Cardiac fibroblast (primary cell): ENCODE results near the gene TBL1X.
"Not testable (repeated sequence)": the region's sequence is repeated elsewhere in the genome, so short reads cannot be mapped to it uniquely, and the experiment has no call there.

Experiments used
- DNase-seq, 2 donors: peaks; one replicate each; pipeline versions ENCODE4 v3.0.0 to v3.0.0-alpha.2; 2010; ENCODE audit warnings: low read depth in 2 of 2
- H3K4me3 ChIP-seq, 2 donors: replicated peaks in 1 of 2; 1 replicate in 1 of 2; 2 replicates in 1 of 2; pipeline ENCODE4 v1.5.1; 2011; ENCODE audit warnings: low read depth in 2 of 2, low read length in 2 of 2, mild to moderate bottlenecking in 2 of 2, moderate library complexity in 1 of 2
- TF ChIP-seq, protein P1 (sequence below): IDR thresholded peaks from one replicate; pipeline ENCODE4 v1.5.1; 2011; ENCODE audit warnings: low read depth, mild to moderate bottlenecking, low read length, inconsistent platforms

Gene TBL1X

DNA sequence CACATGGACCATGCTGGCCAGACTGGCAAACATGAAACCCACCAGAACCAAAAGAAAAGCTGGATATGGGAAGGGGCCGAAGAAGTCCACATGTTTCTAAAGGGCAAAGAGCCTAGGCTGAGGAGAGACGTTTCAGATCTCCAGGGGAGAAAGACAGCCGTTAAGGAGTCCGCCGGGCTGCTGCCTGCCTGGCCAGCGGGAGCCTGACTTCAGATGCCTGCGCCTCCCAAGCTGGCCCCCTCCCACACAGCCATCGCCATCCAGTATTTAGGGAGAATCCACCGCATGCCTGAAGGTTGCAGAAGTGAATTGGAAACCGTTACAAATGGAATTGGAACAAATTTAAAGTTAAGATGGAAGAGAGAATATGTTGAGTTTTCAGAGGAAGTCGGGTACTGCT is 2.9 kb downstream of the TBL1X start:
- no peak overlapping the region for H3K4me3 ChIP-seq
- DNase-seq, result no peak
- TF ChIP-seq, protein P1, sequence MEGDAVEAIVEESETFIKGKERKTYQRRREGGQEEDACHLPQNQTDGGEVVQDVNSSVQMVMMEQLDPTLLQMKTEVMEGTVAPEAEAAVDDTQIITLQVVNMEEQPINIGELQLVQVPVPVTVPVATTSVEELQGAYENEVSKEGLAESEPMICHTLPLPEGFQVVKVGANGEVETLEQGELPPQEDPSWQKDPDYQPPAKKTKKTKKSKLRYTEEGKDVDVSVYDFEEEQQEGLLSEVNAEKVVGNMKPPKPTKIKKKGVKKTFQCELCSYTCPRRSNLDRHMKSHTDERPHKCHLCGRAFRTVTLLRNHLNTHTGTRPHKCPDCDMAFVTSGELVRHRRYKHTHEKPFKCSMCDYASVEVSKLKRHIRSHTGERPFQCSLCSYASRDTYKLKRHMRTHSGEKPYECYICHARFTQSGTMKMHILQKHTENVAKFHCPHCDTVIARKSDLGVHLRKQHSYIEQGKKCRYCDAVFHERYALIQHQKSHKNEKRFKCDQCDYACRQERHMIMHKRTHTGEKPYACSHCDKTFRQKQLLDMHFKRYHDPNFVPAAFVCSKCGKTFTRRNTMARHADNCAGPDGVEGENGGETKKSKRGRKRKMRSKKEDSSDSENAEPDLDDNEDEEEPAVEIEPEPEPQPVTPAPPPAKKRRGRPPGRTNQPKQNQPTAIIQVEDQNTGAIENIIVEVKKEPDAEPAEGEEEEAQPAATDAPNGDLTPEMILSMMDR, result no peak

DNA sequence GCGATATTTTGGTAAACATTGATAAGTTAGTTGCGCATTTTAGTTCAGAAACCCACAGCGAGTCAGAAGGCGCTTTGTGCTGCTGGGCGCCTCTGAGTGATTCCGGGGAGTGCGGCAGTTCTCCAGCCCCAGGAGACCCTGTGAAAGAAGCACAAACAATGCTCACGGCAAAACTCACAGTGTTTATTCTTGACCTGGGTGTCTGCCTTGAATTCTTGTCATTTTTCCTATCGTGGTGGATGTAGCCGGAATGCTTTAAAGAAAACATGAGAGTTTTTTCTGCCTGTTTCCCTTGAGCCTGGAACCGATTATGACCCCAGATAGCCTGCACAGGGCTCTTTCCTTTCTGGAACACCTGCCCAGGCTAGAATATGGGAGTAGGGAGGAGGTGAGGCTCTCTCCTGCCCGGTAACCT is 6.7 kb downstream of the TBL1X start:
- TF ChIP-seq, protein P1, result no peak
- H3K4me3 ChIP-seq, result no peak overlapping the region
- DNase-seq, result no peak

DNA sequence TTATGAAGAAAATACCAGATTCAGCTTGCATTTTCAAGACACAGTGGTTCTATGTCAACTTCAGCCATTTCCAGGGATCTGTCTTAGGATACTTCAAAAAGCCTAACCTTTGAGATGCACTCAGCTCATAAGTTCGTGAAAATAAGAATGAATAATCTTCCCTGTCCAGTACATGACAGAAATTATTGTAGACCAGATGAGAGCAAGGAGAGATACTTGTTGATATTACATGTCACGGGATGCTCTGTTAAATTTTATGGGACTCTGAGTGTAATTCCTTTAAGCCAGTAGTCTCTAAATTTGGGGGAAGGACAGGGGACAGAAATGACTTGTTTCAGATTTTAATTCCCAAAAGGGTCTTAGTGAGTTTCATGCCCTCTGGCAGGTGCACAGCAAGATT is 8.8 kb downstream of the TBL1X start:
- no peak overlapping the region for H3K4me3 ChIP-seq
- DNase-seq, result no peak
- TF ChIP-seq, protein P1, result no peak

DNA sequence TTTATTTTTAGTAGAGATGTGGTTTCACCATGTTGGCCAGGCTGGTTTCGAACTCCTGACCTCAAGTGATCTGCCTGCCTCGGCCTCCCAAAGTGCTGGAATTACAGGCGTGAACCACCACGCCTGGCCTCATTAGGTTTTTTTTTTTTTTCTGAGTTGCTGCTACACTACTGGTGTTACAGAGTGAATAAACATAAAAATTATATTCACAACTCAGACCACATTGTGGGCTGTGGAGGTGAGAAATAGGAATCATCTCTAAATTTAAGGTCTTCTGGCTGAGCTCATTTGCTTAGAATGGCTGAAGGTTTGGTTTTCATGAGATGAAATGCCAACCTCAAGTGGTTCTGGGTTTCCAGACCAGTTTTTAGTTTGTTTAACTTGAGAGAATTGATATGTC is 10.6 kb downstream of the TBL1X start:
- H3K4me3 ChIP-seq, DNase-seq: not testable (repeated sequence)

DNA sequence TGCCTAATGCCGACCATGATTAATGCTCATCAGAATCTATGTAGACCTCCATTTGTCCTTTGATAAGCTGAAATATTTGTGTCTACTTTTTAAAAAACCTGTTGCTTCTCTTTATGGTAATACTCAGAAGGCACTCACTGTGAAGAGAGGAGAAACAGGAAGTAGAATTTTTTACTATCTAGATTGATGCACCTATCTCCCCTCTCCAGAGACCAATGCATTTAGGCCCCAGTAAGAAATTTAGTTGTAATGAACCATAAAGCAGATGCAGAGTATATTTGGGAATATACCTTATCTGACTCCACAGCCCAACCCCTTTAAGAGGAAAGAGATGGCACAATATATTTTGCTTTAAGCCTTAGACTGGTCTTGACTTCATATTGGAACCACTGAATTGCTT is 11.1 kb downstream of the TBL1X start:
- TF ChIP-seq, protein P1, result no peak
- no peak for DNase-seq

DNA sequence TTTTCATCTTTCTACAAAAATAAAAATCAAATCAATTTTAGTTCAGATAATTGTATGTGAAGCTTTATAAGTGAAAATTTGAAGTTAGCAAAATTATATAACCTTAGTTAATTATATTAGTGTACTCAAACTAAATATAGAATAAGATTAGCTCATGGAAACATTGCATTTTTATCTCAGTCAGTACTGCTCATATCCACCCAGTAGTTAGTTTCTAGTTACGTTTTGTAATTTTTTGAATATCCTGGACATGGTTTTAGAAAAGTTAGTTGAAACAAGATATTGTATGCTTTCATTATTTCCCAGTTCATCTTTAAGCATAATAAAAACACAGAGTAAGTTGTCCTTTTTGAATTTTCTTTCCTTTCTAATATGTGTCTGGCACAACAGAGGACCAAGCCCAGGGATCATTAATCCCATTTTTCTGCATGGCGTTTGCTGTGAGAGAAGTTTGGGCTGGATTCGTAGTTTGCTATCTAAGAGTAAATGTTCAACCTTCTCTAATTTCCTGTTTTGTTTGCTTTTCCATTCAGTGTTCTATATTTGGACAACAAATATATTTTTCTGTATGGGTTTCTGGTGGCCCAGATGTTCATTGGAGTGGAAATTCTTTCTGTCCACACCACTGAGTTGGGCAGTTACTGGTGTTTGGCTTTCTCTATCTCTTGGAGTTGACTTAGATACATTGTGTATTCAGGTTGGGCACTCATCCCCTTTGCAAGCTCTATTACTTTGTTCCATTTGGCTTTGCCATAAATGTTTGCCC is 12.1 kb downstream of the TBL1X start:
- DNase-seq, result no peak
- TF ChIP-seq, protein P1, result no peak
- H3K4me3 ChIP-seq, result no peak overlapping the region

More for the DNA sequence above, 11.1 kb downstream of the TBL1X start:
- H3K4me3 ChIP-seq, result no peak overlapping the region

DNA sequence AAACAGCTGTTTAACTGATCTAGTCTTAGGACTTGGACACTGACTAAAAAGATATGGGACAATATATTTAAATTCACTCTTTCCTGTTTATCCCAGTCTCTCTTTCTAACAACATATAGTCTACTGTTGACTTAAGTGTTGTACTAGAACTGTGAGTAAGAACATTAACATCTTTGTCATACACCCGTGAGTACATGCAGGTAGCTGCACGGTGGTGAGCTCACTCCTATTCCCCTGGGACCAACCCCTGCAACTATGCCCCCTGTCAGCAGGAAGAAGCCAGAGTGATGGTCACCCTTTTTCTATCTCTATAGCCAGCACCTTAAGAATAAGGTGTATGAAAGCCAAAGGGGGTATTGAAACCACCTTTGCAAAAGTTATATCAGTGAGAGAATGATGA is 17.6 kb downstream of the TBL1X start:
- no peak overlapping the region for H3K4me3 ChIP-seq
- TF ChIP-seq, protein P1, result no peak
- peak in 1 of 2 donors; percentile 24 for DNase-seq
